Right lobe of liver (tissue), 6 donors: ENCODE data around the gene MAGI1. TPM values are rescaled to one million over a fixed set of nuclear protein-coding genes. Genes with fewer than 3 reads are reported as not detected.

Experiments used
- ATAC-seq, 4 donors: fragments of 200-7000 bp; cut with Tn5 transposase; one replicate each; pipeline ENCODE4 v1.9.1; 2020; ENCODE audit warnings: mild to moderate bottlenecking in 4 of 4, moderate library complexity in 4 of 4
- DNase-seq, 3 donors: peaks; one replicate each; pipeline ENCODE4 v3.0.0-alpha.2; 2020
- H3K27ac ChIP-seq, 3 donors: fragments of 200-600 bp; one replicate each; pipeline ENCODE4 v1.8.0; 2022
- H3K27me3 ChIP-seq, 2 donors: fragments of 200-600 bp; one replicate each; pipeline ENCODE4 v1.8.0; 2022
- H3K36me3 ChIP-seq, 4 donors: fragments of 200-600 bp; sonication (generic) in 1 of 4; one replicate each; pipeline versions ENCODE4 v1.5.1 to v1.8.0; 2017 to 2022; ENCODE audit warnings: control low read depth in 1 of 4
- H3K4me1 ChIP-seq, 4 donors: fragments of 200-600 bp; sonication (generic) in 1 of 4; one replicate each; pipeline versions ENCODE4 v1.5.1 to v1.8.0; 2017 to 2022; ENCODE audit warnings: control low read depth in 1 of 4
- H3K4me3 ChIP-seq, 3 donors: fragments of 200-600 bp; one replicate each; pipeline ENCODE4 v1.8.0; 2022
- H3K9me3 ChIP-seq, 4 donors: fragments of 200-600 bp; sonication (generic) in 1 of 4; one replicate each; pipeline versions ENCODE4 v1.5.1 to v1.8.0; 2017 to 2022; ENCODE audit warnings: control low read depth in 1 of 4
- CTCF ChIP-seq, 4 donors: fragments of 200-600 bp in 3 of 4; fragments of 450-650 bp in 1 of 4; IDR thresholded peaks; one replicate each; pipeline versions ENCODE4 v1.5.1 to v1.8.0; 2016 to 2022; ENCODE audit warnings: antibody characterized with exemption in 4 of 4, mild to moderate bottlenecking in 2 of 4
- POLR2A ChIP-seq: fragments of 450-650 bp; IDR thresholded peaks from one replicate; pipeline ENCODE4 v1.6.1; 2017; ENCODE audit warnings: antibody characterized with exemption, mild to moderate bottlenecking
- WGBS: methylation state at CpG from one replicate; pipeline ENCODE4 v1.1.6; 2018; ENCODE audit warnings: low coverage, low lambda C conversion rate; ENCODE audit not compliant: insufficient coverage; ENCODE audit errors: missing lambda C conversion rate; 5-methylcytosine and 5-hydroxymethylcytosine counted together
- intact Hi-C, 2 donors: fragments of 100-400 bp; cut with DNase I; formaldehyde crosslinking; loops; one replicate each; pipeline versions ENCODE4 v1.11.2 to v1.14.1; 2022
- total RNA-seq, 6 experiments: library from RNA; depleted of rRNA in 2 of 6; stranded (reverse); fragments of >200 nt in 2 of 6; fragmentation: NEBNext Ultra II Directional in 3 of 6; extraction: Animal tissue kit (Norgen Biotek cat#: 25700) in 3 of 6; gene quantifications; one replicate each; pipeline versions ENCODE4 v1.1.0 to v1.2.4, GENCODE V29; 2016 to 2023
- donor health status: DM: no; HTN: yes; CAD: no.
- donor health status: DM: no; HTN: no; CAD: no.
- donor health status: DM: no; HTN: no; CAD: no.
- donor health status: DM: no; HTN: yes; CAD: no.
- donor health status: DM: no; HTN: yes; CAD: no.

MAGI1 gene
- total RNA-seq, 6 experiments from 2014 or later: 22.6 to 37.7 (median 26.9) TPM

DNA sequence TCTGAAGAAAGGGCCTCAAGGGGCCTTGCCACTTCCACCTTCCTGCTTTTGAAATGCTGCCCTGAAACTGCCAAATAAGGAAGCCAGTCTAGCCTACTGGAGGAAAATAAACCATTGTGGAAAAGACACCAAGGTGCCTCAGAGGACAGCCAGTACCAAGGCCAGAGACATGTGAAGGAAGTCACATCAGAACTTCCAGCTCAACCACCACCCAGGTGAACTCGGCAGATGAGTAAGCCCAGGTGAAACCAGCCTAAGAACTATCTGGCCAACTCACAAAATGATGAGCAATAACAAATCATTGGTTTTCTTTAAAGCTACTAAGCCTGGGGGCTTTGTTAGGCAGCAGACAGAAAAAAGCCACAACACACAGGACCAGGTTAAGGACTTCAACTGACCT is 103.0 kb downstream of the MAGI1 start:
- Histone ChIP-seq H3K36me3 (no peaks in the 10 kb centered on the region), H3K4me1 (peaks cover 0 to 32% (median 4%) of the 10 kb centered on the region in 4 donors), H3K27ac (no peak overlapping the region), H3K4me3 (no peak overlapping the region), H3K27me3 (no peaks in the 10 kb centered on the region), H3K9me3 (no peaks in the 10 kb centered on the region)
- ATAC-seq (peak in 1 of 4 donors; percentile 14), DNase-seq (no peak)
- TF ChIP-seq CTCF (IDR thresholded peaks at IDR 0.05): no peak
- TF ChIP-seq POLR2A: no peak
- intact Hi-C loops: no loop called here
- WGBS: no CpG with 5 or more reads among the region's 1 CpG

DNA sequence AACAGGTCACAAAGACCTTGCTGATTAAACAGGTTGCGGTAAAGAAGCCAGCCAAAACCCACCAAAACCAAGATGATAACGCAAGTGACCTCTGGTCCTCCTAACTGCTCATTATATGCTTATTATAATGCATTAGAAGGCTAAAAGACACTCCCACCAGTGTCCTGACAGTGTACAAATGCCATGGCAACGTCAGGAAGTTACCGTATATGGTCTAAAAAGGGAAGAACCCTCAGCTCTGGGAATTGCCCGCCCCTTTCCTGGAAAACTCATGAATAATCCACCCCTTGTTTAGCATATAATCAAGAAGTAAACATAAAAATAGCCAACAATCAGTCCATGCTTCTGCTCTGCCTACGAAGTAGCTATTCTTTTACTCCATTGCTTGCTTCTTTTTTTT is 108.1 kb downstream of the MAGI1 start:
- DNase-seq (no peak), ATAC-seq (no peak)
- TF ChIP-seq POLR2A (no peak), CTCF (IDR thresholded peaks at IDR 0.05) (no peak)
- Histone ChIP-seq H3K4me1 (peaks cover 0 to 44% (median 12%) of the 10 kb centered on the region in 4 donors), H3K9me3 (no peaks in the 10 kb centered on the region), H3K36me3 (no peaks in the 10 kb centered on the region), H3K4me3 (no peak overlapping the region), H3K27ac (peak overlapping the region in 2 of 3 donors; percentile 58 to 76), H3K27me3 (no peaks in the 10 kb centered on the region)
- intact Hi-C loops: no loop called here
- 91% methylated on average over 4 of the region's 6 CpGs for WGBS

DNA sequence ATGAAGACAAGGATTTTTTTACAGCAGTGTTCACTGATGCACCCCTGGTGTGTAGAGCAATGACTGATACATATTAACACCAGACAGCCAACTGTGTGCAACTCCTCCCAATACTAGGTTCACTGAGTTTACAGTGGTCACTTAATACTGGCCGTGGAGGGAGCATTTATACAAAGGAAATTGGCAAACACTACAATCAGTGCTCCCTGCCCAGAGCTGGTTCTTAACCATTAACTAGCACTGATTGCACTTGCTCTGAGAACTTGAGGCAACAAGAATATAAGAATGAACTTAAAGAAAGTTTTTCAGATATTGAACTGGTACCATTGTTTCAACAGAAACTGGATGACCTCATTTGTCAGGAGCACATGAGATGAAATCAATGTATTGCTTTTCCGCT is 110.6 kb downstream of the MAGI1 start:
- intact Hi-C loops: no loop called here
- ATAC-seq (peak; percentile 82 to 92 (median 90)), DNase-seq (peak in 1 of 3 donors; percentile 56)
- Histone ChIP-seq H3K36me3 (no peaks in the 10 kb centered on the region), H3K9me3 (no peaks in the 10 kb centered on the region), H3K27me3 (no peaks in the 10 kb centered on the region), H3K4me1 (peaks cover 0 to 53% (median 14%) of the 10 kb centered on the region in 4 donors), H3K27ac (peak overlapping the region; percentile 33 to 70 (median 66)), H3K4me3 (peak overlapping the region in 1 of 3 donors; percentile 9)
- TF ChIP-seq CTCF (IDR thresholded peaks at IDR 0.05) (no peak), POLR2A (no peak)
- 20% methylated on average over 2 of the region's 2 CpGs for WGBS

GRCh38 chr3:65927576-65927975 is 111.1 kb downstream of the MAGI1 start:
- Histone ChIP-seq H3K27ac (peak overlapping the region; percentile 33 to 70 (median 66)), H3K4me1 (peaks cover 0 to 51% (median 14%) of the 10 kb centered on the region in 4 donors), H3K9me3 (no peaks in the 10 kb centered on the region), H3K27me3 (no peaks in the 10 kb centered on the region), H3K36me3 (no peaks in the 10 kb centered on the region), H3K4me3 (no peak overlapping the region)
- ATAC-seq (peak in 3 of 4 donors; percentile 8 to 21 (median 14)), DNase-seq (no peak)
- intact Hi-C loops: no loop called here
- TF ChIP-seq POLR2A (no peak), CTCF (IDR thresholded peaks at IDR 0.05) (no peak)
- WGBS: 100% methylated on average over 1 of the region's 1 CpG
